MM.1S (cell line): ENCODE measurements around the gene PTPN18.

ENCODE experiments used
- EZH2 ChIP-seq: fragments of 300-600 bp; sonication (generic); optimal IDR thresholded peaks from 2 replicates; pipeline ENCODE3; 2017; ENCODE audit warnings: low read depth, mild to moderate bottlenecking, antibody characterized with exemption, low read length, mixed read lengths
- EZH2phosphoT487 ChIP-seq: fragments of 300-600 bp; sonication (generic); IDR thresholded peaks from 2 replicates; pipeline ENCODE4 v1.6.1; 2018; ENCODE audit warnings: antibody characterized with exemption, low read length
- TF ChIP-seq, protein P1 (sequence below): fragments of 300-600 bp; sonication (generic); IDR thresholded peaks from 2 replicates; pipeline ENCODE4 v1.5.1; 2016; ENCODE audit warnings: antibody characterized with exemption, low read length, mixed read lengths

DNA sequence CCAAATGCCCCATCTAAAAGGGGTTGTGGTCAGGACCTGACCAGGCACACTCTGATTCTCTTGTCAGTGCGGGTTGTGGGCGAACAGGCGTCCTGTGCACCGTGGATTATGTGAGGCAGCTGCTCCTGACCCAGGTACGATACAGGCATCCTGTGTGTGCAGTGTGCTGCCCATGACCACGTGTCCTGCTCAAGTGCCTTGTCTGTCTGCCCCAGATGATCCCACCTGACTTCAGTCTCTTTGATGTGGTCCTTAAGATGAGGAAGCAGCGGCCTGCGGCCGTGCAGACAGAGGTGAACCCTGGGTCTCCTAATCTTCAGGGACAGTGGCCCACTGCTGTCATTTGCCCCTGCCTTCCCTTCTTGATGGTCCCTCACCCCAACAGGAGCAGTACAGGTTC lies 14.6 kb downstream of the PTPN18 start:
- TF ChIP-seq, protein P1, sequence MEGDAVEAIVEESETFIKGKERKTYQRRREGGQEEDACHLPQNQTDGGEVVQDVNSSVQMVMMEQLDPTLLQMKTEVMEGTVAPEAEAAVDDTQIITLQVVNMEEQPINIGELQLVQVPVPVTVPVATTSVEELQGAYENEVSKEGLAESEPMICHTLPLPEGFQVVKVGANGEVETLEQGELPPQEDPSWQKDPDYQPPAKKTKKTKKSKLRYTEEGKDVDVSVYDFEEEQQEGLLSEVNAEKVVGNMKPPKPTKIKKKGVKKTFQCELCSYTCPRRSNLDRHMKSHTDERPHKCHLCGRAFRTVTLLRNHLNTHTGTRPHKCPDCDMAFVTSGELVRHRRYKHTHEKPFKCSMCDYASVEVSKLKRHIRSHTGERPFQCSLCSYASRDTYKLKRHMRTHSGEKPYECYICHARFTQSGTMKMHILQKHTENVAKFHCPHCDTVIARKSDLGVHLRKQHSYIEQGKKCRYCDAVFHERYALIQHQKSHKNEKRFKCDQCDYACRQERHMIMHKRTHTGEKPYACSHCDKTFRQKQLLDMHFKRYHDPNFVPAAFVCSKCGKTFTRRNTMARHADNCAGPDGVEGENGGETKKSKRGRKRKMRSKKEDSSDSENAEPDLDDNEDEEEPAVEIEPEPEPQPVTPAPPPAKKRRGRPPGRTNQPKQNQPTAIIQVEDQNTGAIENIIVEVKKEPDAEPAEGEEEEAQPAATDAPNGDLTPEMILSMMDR, result no peak
- TF ChIP-seq EZH2 (no peak), EZH2phosphoT487 (no peak)
